Vagina (tissue), 2 donors: ENCODE measurements around the gene MAP7. TPM values are rescaled to one million over a fixed set of nuclear protein-coding genes. Genes with fewer than 3 reads are reported as not detected.

Experiments
- DNase-seq, 2 donors: peaks; one replicate each; pipeline ENCODE4 v3.0.0-alpha.2; 2017; ENCODE audit errors: extremely low spot score in 2 of 2
- H3K27ac ChIP-seq: fragments of 200-600 bp; sonication (generic); one replicate; pipeline ENCODE4 v1.5.1; 2019
- H3K27me3 ChIP-seq: fragments of 200-600 bp; sonication (generic); one replicate; pipeline ENCODE4 v1.5.1; 2019
- H3K36me3 ChIP-seq, 2 donors: fragments of 200-600 bp; sonication (generic); one replicate each; pipeline ENCODE4 v1.5.1; 2017 to 2019
- H3K4me1 ChIP-seq: fragments of 200-600 bp; sonication (generic); one replicate; pipeline ENCODE4 v1.5.1; 2019
- H3K4me3 ChIP-seq, 2 donors: fragments of 200-600 bp; sonication (generic); 1 replicate in 1 of 2; 2 replicates in 1 of 2; pipeline ENCODE4 v1.5.1; 2016 to 2019
- H3K9me3 ChIP-seq: fragments of 200-600 bp; sonication (generic); one replicate; pipeline ENCODE4 v1.5.1; 2019
- CTCF ChIP-seq, 3 experiments: fragments of 450-650 bp in 2 of 3; fragments of 200-600 bp in 1 of 3; sonication (generic) in 1 of 3; IDR thresholded peaks; one replicate each; pipeline ENCODE4 v1.5.1; 2017 to 2019; ENCODE audit warnings: antibody characterized with exemption in 3 of 3, mild to moderate bottlenecking in 2 of 3, moderate library complexity in 2 of 3
- POLR2A ChIP-seq, 2 donors: fragments of 450-650 bp; IDR thresholded peaks; one replicate each; pipeline ENCODE4 v1.6.1; 2017; ENCODE audit warnings: antibody characterized with exemption in 2 of 2, mild to moderate bottlenecking in 2 of 2, moderate library complexity in 2 of 2
- POLR2AphosphoS5 ChIP-seq, 2 donors: sonication (generic); formaldehyde crosslinking; IDR thresholded peaks; one replicate each; pipeline ENCODE4 v1.9.0; 2017; ENCODE audit warnings: antibody characterized with exemption in 2 of 2, mild to moderate bottlenecking in 2 of 2, low read depth in 1 of 2; ENCODE audit not compliant: insufficient read depth in 1 of 2
- intact Hi-C: fragments of 100-400 bp; cut with DNase I; formaldehyde crosslinking; loops from one replicate; pipeline ENCODE4 v1.15.1; 2023
- total RNA-seq: library from RNA; depleted of rRNA; stranded (reverse); fragments of >200 nt; gene quantifications from one replicate; pipeline ENCODE4 v1.2.3, GENCODE V29; 2016

Gene MAP7
- total RNA-seq, 1 donor from 2014 or later = 9.3 TPM

GRCh38 chr6:136445063-136445462 lies 105.2 kb downstream of the MAP7 start:
- H3K36me3 ChIP-seq = no peaks in the 10 kb centered on the region
- no peak overlapping the region for H3K27ac ChIP-seq
- no peak overlapping the region for H3K4me3 ChIP-seq
- intact Hi-C loops = no loop called here
- no peak for DNase-seq
- no peak for TF ChIP-seq CTCF (IDR thresholded peaks at IDR 0.05)
- TF ChIP-seq POLR2AphosphoS5 (IDR thresholded peaks at IDR 0.05; ENCODE audit: insufficient read depth in 1 of 2, low read depth in 1 of 2) = no peak
- no peaks in the 10 kb centered on the region for H3K27me3 ChIP-seq
- no peaks in the 10 kb centered on the region for H3K4me1 ChIP-seq
- no peaks in the 10 kb centered on the region for H3K9me3 ChIP-seq

- intact Hi-C loops = no loop called here
- Histone ChIP-seq H3K27ac (no peak overlapping the region), H3K27me3 (no peaks in the 10 kb centered on the region), H3K36me3 (no peaks in the 10 kb centered on the region), H3K4me1 (no peaks in the 10 kb centered on the region), H3K4me3 (no peak overlapping the region), H3K9me3 (no peaks in the 10 kb centered on the region)
- TF ChIP-seq CTCF (IDR thresholded peaks at IDR 0.05) = no peak
- no peak for DNase-seq
These were observed 110.0 kb downstream of the MAP7 start for GRCh38 chr6:136440203-136440602.

DNA sequence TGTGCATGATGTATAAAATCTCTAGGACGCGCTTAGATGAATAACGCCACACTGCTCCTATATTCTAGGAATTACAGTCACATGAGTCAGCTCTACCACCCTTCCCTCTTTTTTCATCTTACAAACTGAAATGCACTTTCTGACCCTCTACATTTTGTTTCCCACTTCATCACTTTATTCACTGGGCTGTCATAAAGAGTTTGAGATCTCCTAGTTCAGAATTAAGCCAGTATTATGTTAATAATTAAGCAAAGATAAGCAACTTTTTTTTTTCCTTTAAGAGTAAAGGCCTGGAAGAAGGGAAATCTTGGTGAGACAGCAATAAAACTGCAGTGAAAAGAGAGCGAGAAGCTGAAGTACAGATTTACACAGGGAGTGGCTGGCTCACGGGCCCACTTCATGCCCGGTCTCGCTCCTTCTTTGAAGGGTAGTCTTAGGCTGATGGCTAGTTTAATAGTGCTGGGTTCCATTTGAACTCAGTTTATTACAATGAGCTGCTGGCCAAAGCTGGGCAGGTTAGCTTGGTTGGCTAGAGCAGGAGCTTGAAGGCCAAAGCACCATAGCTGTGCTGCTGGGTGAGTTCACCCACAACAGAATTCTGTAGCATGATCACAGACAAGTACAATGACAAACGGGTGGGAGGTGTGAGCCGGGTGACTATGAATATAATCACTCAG lies 110.6 kb downstream of the MAP7 start:
- Histone ChIP-seq H3K4me1 (no peaks in the 10 kb centered on the region), H3K36me3 (no peaks in the 10 kb centered on the region), H3K27ac (no peak overlapping the region), H3K27me3 (no peaks in the 10 kb centered on the region), H3K4me3 (no peak overlapping the region), H3K9me3 (no peaks in the 10 kb centered on the region)
- intact Hi-C loops = no loop called here
- TF ChIP-seq POLR2AphosphoS5 (IDR thresholded peaks at IDR 0.05; ENCODE audit: insufficient read depth in 1 of 2, low read depth in 1 of 2) (no peak), CTCF (IDR thresholded peaks at IDR 0.05) (no peak), POLR2A (IDR thresholded peaks at IDR 0.05) (no peak)
- no peak for DNase-seq

GRCh38 chr6:136438441-136438840 lies 111.8 kb downstream of the MAP7 start:
- Histone ChIP-seq H3K27me3 (no peaks in the 10 kb centered on the region), H3K4me3 (no peak overlapping the region), H3K9me3 (no peaks in the 10 kb centered on the region), H3K36me3 (no peaks in the 10 kb centered on the region), H3K4me1 (no peaks in the 10 kb centered on the region), H3K27ac (no peak overlapping the region)
- intact Hi-C loops = no loop called here
- no peak for DNase-seq
- TF ChIP-seq POLR2AphosphoS5 (IDR thresholded peaks at IDR 0.05; ENCODE audit: insufficient read depth in 1 of 2, low read depth in 1 of 2) (no peak), CTCF (IDR thresholded peaks at IDR 0.05) (no peak), POLR2A (IDR thresholded peaks at IDR 0.05) (no peak)

DNA sequence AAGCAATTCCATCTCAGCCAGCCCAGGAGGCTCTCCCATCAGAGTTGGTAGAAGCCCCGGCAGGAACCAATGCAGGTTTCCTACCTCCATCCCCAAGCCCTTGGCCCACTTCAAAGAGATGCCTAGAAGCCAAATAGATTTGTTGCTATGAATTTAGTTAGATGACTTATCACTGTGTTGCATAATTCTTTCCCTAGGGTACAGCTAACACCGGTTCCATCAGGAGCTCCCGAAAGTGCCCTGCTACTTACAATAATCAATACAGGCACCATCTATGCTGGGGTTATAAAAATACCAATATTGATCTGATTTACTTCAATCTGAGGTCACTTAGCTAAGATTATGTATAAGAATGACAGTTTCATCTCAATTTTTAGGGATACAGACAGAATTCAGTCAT lies 113.0 kb downstream of the MAP7 start:
- no peak overlapping the region for H3K27ac ChIP-seq
- intact Hi-C loops = no loop called here
- H3K27me3 ChIP-seq = no peaks in the 10 kb centered on the region
- DNase-seq = no peak
- no peaks in the 10 kb centered on the region for H3K4me1 ChIP-seq
- no peaks in the 10 kb centered on the region for H3K36me3 ChIP-seq
- H3K4me3 ChIP-seq = no peak overlapping the region
- no peak for TF ChIP-seq CTCF (IDR thresholded peaks at IDR 0.05)
- TF ChIP-seq POLR2AphosphoS5 (IDR thresholded peaks at IDR 0.05; ENCODE audit: insufficient read depth in 1 of 2, low read depth in 1 of 2) = no peak
- TF ChIP-seq POLR2A (IDR thresholded peaks at IDR 0.05) = no peak
- no peaks in the 10 kb centered on the region for H3K9me3 ChIP-seq
